Lower lobe of right lung (tissue), 2 donors: ENCODE measurements around the gene PHF21A. TPM values are rescaled to one million over a fixed set of nuclear protein-coding genes. Genes with fewer than 3 reads are reported as not detected.

Experiments used
- ATAC-seq, 2 donors: fragments of 200-7000 bp; cut with Tn5 transposase; one replicate each; pipeline ENCODE4 v1.9.1; 2020 to 2022; ENCODE audit warnings: mild to moderate bottlenecking in 2 of 2, moderate library complexity in 2 of 2
- DNase-seq: peaks from one replicate; pipeline ENCODE4 v3.0.0-alpha.2; 2020
- H3K27ac ChIP-seq: fragments of 200-600 bp; one replicate; pipeline ENCODE4 v1.8.0; 2022
- H3K27me3 ChIP-seq: fragments of 200-600 bp; one replicate; pipeline ENCODE4 v1.8.0; 2022; ENCODE audit warnings: low read depth
- H3K36me3 ChIP-seq: fragments of 200-600 bp; one replicate; pipeline ENCODE4 v1.8.0; 2022; ENCODE audit warnings: mild to moderate bottlenecking
- H3K4me1 ChIP-seq: fragments of 200-600 bp; one replicate; pipeline ENCODE4 v1.8.0; 2022
- H3K4me3 ChIP-seq: fragments of 200-600 bp; one replicate; pipeline ENCODE4 v1.8.0; 2022; ENCODE audit warnings: mild to moderate bottlenecking
- H3K9me3 ChIP-seq: fragments of 200-600 bp; one replicate; pipeline ENCODE4 v1.8.0; 2022
- CTCF ChIP-seq: fragments of 200-600 bp; IDR thresholded peaks from one replicate; pipeline ENCODE4 v1.8.0; 2022; ENCODE audit warnings: antibody characterized with exemption, mild to moderate bottlenecking
- intact Hi-C: fragments of 100-400 bp; cut with DNase I; formaldehyde crosslinking; loops from one replicate; pipeline ENCODE4 v1.11.0; 2022
- total RNA-seq: library from RNA; stranded (reverse); fragmentation: NEBNext Ultra II Directional; extraction: Animal tissue kit (Norgen Biotek cat#: 25700); gene quantifications from one replicate; pipeline ENCODE4 v1.2.1, GENCODE V29; 2021
- donor health status: DM: no; HTN: yes; CAD: no; lungs with severe emphysema.

PHF21A gene
- total RNA-seq, 1 donor from 2014 or later, result 48.4 TPM

- H3K36me3 ChIP-seq, result peaks cover 73% of the 10 kb centered on the region
- no peak for DNase-seq
- no peak overlapping the region for H3K27ac ChIP-seq
- no peak for ATAC-seq
- H3K4me1 ChIP-seq, result peaks cover 16% of the 10 kb centered on the region
- intact Hi-C loops, result no loop called here
- TF ChIP-seq CTCF, result no peak
- no peaks in the 10 kb centered on the region for H3K27me3 ChIP-seq
- H3K4me3 ChIP-seq, result no peak overlapping the region
- no peaks in the 10 kb centered on the region for H3K9me3 ChIP-seq
Measured at GRCh38 chr11:45913514-45913913, 207.7 kb downstream of the PHF21A start.

GRCh38 chr11:45910623-45911022 is 210.6 kb downstream of the PHF21A start:
- H3K4me3 ChIP-seq, result no peak overlapping the region
- DNase-seq, result no peak
- intact Hi-C loops, result no loop called here
- ATAC-seq, result no peak
- no peaks in the 10 kb centered on the region for H3K9me3 ChIP-seq
- no peak for TF ChIP-seq CTCF
- H3K27me3 ChIP-seq, result no peaks in the 10 kb centered on the region
- peaks cover 67% of the 10 kb centered on the region for H3K36me3 ChIP-seq
- no peaks in the 10 kb centered on the region for H3K4me1 ChIP-seq
- H3K27ac ChIP-seq, result no peak overlapping the region

- no peak for ATAC-seq
- no peak for DNase-seq
- no peak overlapping the region for H3K27ac ChIP-seq
- TF ChIP-seq CTCF, result no peak
- H3K4me3 ChIP-seq, result no peak overlapping the region
- H3K4me1 ChIP-seq, result no peaks in the 10 kb centered on the region
- intact Hi-C loops, result no loop called here
- peaks cover 60% of the 10 kb centered on the region for H3K36me3 ChIP-seq
- no peaks in the 10 kb centered on the region for H3K27me3 ChIP-seq
- H3K9me3 ChIP-seq, result no peaks in the 10 kb centered on the region
Measured at GRCh38 chr11:45909594-45910475, 211.4 kb downstream of the PHF21A start.

GRCh38 chr11:45907911-45908370 is 213.3 kb downstream of the PHF21A start:
- H3K27ac ChIP-seq, result no peak overlapping the region

GRCh38 chr11:45906965-45907611 is 214.2 kb downstream of the PHF21A start, which contains the start of gene FREY1:
Gene FREY1 (minus strand): TSS chr11:45907271. CDS start chr11:45907245, 26 bp downstream.
- H3K36me3 ChIP-seq, result peaks cover 32% of the 10 kb centered on the region
- no peak for ATAC-seq
- no peak within 1 kb of the TSS for H3K27ac ChIP-seq

More at GRCh38 chr11:45907911-45908370, 213.3 kb downstream of the PHF21A start:
- H3K4me3 ChIP-seq, result no peak overlapping the region
- H3K9me3 ChIP-seq, result no peaks in the 10 kb centered on the region
- peaks cover 41% of the 10 kb centered on the region for H3K36me3 ChIP-seq
- intact Hi-C loops, result no loop called here
- no peak for TF ChIP-seq CTCF
- DNase-seq (no peak), ATAC-seq (no peak)
- H3K4me1 ChIP-seq, result no peaks in the 10 kb centered on the region
- H3K27me3 ChIP-seq, result no peaks in the 10 kb centered on the region

More at GRCh38 chr11:45906965-45907611, 214.2 kb downstream of the PHF21A start, which contains the start of gene FREY1:
- TF ChIP-seq CTCF, result no peak
- Histone ChIP-seq H3K9me3 (no peaks in the 10 kb centered on the region), H3K4me1 (no peaks in the 10 kb centered on the region), H3K27me3 (no peaks in the 10 kb centered on the region), H3K4me3 (no peak within 1 kb of the TSS)
- DNase-seq, result no peak
- intact Hi-C loops, result no loop called here
